GM12801 (cell line): ENCODE measurements around the gene PLCD1.

Experiments used
- CTCF ChIP-seq: IDR thresholded peaks from one replicate; pipeline ENCODE4 v1.5.1; 2011; ENCODE audit warnings: control low read depth; ENCODE audit not compliant: insufficient read length; ENCODE audit errors: extremely low read depth

The PLCD1 gene

DNA sequence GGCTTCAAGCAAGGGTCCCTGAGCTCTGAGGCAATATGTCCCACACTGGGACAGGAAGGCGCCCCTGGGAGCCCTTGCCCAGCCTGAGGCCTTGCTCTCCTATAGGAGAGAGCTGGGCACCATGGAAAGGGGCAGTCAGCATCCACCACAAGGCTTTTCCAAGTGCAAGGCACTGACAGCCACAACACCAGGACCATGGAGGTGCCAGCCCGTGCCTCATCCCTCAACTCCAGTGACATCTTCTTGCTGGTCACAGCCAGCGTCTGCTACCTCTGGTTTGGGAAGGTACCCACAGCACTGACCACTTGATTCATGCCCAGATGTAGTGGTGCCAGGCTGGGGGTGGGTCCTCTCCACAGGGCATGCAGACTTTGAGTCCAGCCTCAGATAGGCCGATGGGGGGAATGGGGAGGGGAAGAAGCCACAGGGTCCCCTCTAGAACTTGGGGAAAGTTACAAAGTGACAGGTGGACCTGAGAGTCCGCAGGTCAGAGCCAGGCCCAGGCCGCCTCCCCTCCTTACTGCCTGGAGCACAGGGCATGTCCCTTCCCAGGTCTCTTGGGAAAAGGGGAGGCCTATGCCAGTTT, 27.1 kb downstream of the PLCD1 start:
- no peak for TF ChIP-seq CTCF

GRCh38 chr3:38001456-38002081, 27.9 kb downstream of the PLCD1 start:
- no peak for TF ChIP-seq CTCF

- no peak for TF ChIP-seq CTCF
Observed at GRCh38 chr3:38000965-38001455, 28.4 kb downstream of the PLCD1 start.

GRCh38 chr3:38000242-38000916, 29.1 kb downstream of the PLCD1 start:
- no peak for TF ChIP-seq CTCF

DNA sequence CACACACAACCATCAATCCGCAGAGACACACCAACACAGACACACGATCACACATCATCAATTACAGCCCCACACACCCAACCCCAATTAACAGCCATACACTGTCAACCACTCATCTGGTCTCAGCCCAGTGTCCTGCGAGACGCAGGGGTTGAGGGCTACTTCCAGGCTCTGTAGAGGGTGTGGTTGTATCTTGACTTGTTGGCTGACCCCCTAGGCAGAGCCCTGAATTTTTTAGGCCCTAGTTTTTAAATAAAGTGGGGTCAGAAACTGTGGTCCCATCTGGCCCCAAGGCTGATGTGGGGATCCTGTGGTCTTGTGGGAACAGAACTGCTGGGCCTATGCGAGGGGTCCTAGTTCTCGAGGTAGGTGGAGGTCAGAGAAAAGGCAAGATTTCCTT, 29.6 kb downstream of the PLCD1 start:
- TF ChIP-seq CTCF: no peak

GRCh38 chr3:37997791-37998370, 31.6 kb downstream of the PLCD1 start:
- TF ChIP-seq CTCF: no peak

- TF ChIP-seq CTCF: no peak
Observed at GRCh38 chr3:37997342-37997741, 32.1 kb downstream of the PLCD1 start.
